Measurements from ENCODE around the gene SIGLEC6.
"Not testable (repeated sequence)": the region's sequence is repeated elsewhere in the genome, so short reads cannot be mapped to it uniquely, and the experiment has no call there.

The SIGLEC6 gene

DNA sequence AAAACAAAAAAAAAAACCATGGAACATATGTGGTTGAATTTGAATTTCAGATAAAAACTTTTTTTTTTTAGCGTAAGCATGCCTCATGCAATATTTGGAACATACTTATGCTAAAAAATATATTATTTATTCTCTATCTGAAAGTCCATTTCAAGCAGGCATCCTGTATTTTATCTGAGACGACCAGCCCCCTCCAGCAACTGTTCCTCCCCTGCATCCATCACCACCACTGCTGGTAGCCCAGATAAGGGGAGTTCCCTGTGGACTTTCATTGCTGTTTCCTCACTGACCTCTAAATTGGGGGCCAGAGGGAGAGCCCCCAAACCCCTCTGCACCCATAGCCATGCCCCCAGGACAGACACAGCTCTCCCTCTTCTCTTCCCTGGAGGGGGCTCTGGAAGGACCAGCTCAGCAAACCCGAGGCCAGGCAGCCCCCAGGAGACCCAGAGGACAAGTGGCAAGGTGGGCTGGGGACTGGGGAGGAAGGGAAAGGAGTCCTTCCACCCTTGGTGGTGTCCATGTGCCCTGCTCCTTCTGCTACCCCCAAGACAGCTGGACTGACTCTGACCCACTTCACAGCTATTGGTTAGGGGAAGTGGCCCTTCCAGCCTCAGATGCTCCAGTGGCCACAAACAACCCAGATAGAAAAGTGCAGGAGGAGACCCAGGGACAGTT lies 23.3 kb downstream of the SIGLEC6 start:
- H3K4me1 ChIP-seq (ENCODE audit: control insufficient read depth, insufficient read depth, low read length, unreplicated experiment), result no peaks in the 10 kb centered on the region
- H2AFZ ChIP-seq (ENCODE audit: low read length, unreplicated experiment), result no peak overlapping the region
- H3K36me3 ChIP-seq (ENCODE audit: insufficient read depth, low read length), result no peaks in the 10 kb centered on the region
- no peak overlapping the region for H3K4me3 ChIP-seq (ENCODE audit: low read depth, low read length)
- no peak overlapping the region for H3K27ac ChIP-seq (ENCODE audit: low read depth, low read length)
- H3K79me2 ChIP-seq (ENCODE audit: control insufficient read depth, insufficient read depth, low read length, unreplicated experiment), result no peaks in the 10 kb centered on the region
- peaks cover 41% of the 10 kb centered on the region for H3K27me3 ChIP-seq (ENCODE audit: insufficient read depth, low read length)

DNA sequence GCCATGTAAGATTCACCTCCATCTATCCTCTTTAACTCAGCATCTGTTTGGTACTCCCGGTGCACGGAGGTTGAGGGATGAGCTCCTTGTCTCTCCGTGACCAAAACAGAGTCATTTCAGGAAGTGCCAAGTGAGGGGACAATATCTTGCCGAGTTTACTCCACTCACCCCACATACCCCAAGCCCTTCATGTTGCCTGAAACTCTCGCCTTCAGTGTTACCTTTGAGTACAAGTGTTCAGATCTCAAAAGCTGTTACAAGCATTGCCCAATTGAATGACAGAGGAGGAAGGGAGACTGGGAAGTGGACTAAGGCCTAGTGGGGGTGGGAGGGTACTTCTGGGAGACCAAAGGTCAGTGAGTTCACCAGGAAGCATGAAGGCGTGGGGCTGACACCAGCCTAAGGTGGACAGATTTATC lies 23.8 kb downstream of the SIGLEC6 start:
- Histone ChIP-seq H3K36me3 (ENCODE audit: insufficient read depth, low read length) (no peaks in the 10 kb centered on the region), H3K4me1 (ENCODE audit: control insufficient read depth, insufficient read depth, low read length, unreplicated experiment) (no peaks in the 10 kb centered on the region), H3K79me2 (ENCODE audit: control insufficient read depth, insufficient read depth, low read length, unreplicated experiment) (no peaks in the 10 kb centered on the region), H3K4me3 (ENCODE audit: low read depth, low read length) (no peak overlapping the region), H2AFZ (ENCODE audit: low read length, unreplicated experiment) (no peak overlapping the region), H3K27ac (ENCODE audit: low read depth, low read length) (no peak overlapping the region), H3K27me3 (ENCODE audit: insufficient read depth, low read length) (peaks cover 36% of the 10 kb centered on the region)

DNA sequence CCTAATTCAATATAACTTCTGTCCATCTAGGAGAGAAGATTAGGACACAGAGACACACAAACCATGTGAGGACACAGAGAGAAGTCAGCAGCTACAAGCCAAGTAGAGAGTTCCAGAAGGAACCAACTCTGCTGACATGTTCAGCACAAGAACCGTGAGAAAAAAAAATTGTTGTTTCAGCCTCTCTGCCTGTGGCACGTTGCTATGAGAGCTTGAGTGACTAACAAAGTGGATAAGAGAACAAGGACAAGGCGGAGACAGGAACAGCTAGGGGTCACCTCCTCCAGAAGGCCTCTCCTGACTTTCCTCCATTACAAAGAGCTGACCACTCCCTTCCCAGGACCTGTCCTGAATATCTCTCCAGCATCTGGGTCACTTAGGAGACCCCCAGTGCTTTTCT lies 24.3 kb downstream of the SIGLEC6 start:
- Histone ChIP-seq H3K4me3 (ENCODE audit: low read depth, low read length) (no peak overlapping the region), H3K27ac (ENCODE audit: low read depth, low read length) (no peak overlapping the region), H3K27me3 (ENCODE audit: insufficient read depth, low read length) (peaks cover 31% of the 10 kb centered on the region), H3K4me1 (ENCODE audit: control insufficient read depth, insufficient read depth, low read length, unreplicated experiment) (no peaks in the 10 kb centered on the region), H3K36me3 (ENCODE audit: insufficient read depth, low read length) (no peaks in the 10 kb centered on the region), H3K79me2 (ENCODE audit: control insufficient read depth, insufficient read depth, low read length, unreplicated experiment) (no peaks in the 10 kb centered on the region), H2AFZ (ENCODE audit: low read length, unreplicated experiment) (no peak overlapping the region)

DNA sequence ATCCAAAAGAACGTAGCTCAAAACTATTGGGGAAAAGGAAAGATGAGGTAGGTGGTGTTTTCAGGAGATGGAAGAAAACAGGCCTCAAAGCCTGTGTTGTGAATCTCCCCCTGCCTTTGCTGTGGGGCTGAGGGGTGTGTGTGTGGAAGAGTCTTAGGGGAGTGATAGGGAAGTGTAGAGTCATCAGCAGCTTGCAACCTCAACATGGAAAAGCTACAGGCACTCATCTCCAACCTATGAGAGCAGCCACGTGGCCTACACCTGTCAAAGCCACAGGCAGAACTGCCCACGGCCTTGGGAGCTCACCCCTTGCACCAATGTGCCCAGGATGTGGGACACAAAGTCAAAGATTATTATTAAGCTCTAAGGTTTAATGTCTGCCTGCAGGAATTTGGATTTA lies 25.6 kb downstream of the SIGLEC6 start:
- no peak overlapping the region for H2AFZ ChIP-seq (ENCODE audit: low read length, unreplicated experiment)
- H3K4me1 ChIP-seq (ENCODE audit: control insufficient read depth, insufficient read depth, low read length, unreplicated experiment), result no peaks in the 10 kb centered on the region

DNA sequence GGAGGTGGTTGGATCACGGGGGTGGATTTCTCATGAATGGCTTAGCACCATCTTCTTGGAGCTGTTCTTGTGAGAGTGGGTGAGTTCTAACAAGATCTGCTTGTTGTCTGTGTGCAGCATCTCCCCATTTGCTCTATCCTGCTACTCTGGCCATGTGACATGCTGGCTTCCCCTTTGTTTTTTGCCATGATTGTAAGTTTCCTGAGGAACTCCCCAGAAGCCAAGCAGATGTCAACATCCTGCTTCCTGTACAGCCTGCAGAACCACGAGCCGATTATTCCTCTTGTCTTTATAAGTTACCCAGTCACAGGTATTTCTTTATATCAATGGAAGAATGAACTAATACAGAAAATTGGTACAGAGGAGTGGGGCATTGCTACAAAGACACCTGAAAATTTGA lies 27.6 kb downstream of the SIGLEC6 start:
- no peaks in the 10 kb centered on the region for H3K4me1 ChIP-seq (ENCODE audit: control insufficient read depth, insufficient read depth, low read length, unreplicated experiment)
- no peak overlapping the region for H3K27ac ChIP-seq (ENCODE audit: low read depth, low read length)
- H3K36me3 ChIP-seq (ENCODE audit: insufficient read depth, low read length), result no peaks in the 10 kb centered on the region
- no peak overlapping the region for H2AFZ ChIP-seq (ENCODE audit: low read length, unreplicated experiment)
- H3K79me2 ChIP-seq (ENCODE audit: control insufficient read depth, insufficient read depth, low read length, unreplicated experiment), result no peaks in the 10 kb centered on the region
- H3K27me3 ChIP-seq (ENCODE audit: insufficient read depth, low read length), result peaks cover 14% of the 10 kb centered on the region; the same call in 1 of the 2 replicates
- no peak overlapping the region for H3K4me3 ChIP-seq (ENCODE audit: low read depth, low read length)

More for the DNA sequence above, 25.6 kb downstream of the SIGLEC6 start:
- no peak overlapping the region for H3K27ac ChIP-seq (ENCODE audit: low read depth, low read length)
- H3K4me3 ChIP-seq (ENCODE audit: low read depth, low read length), result no peak overlapping the region
- H3K36me3 ChIP-seq (ENCODE audit: insufficient read depth, low read length), result no peaks in the 10 kb centered on the region
- H3K27me3 ChIP-seq (ENCODE audit: insufficient read depth, low read length), result peaks cover 25% of the 10 kb centered on the region
- no peaks in the 10 kb centered on the region for H3K79me2 ChIP-seq (ENCODE audit: control insufficient read depth, insufficient read depth, low read length, unreplicated experiment)

DNA sequence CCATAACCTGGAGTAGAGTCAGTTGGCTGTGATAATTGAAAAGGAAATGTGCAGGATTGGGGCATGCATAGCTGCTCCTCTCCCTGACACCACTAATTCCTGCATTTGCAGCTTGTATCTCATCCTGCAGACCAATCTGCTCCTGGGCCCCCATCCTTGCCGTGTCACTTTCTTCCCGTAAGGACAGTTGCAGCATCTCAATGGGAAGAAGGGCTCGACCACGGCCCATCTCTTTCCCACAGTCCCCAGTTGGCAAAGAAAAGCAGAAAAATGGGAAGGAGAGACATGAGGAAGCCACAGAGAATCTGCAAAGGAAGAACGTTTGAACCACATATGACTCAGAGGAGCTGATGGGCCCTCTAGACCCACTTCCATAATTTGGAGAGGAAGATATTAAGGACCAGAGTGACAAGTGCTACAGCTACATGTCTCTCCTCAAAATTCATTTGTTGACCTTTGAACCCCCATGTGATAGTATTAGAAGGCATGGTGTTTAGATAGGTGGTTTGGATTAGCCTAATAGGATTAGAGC lies 28.1 kb downstream of the SIGLEC6 start:
- no peak overlapping the region for H2AFZ ChIP-seq (ENCODE audit: low read length, unreplicated experiment)
- H3K27me3 ChIP-seq (ENCODE audit: insufficient read depth, low read length), result peaks cover 14% of the 10 kb centered on the region; the same call in 1 of the 2 replicates
- no peaks in the 10 kb centered on the region for H3K79me2 ChIP-seq (ENCODE audit: control insufficient read depth, insufficient read depth, low read length, unreplicated experiment)
- no peaks in the 10 kb centered on the region for H3K36me3 ChIP-seq (ENCODE audit: insufficient read depth, low read length)
- no peaks in the 10 kb centered on the region for H3K4me1 ChIP-seq (ENCODE audit: control insufficient read depth, insufficient read depth, low read length, unreplicated experiment)
- no peak overlapping the region for H3K4me3 ChIP-seq (ENCODE audit: low read depth, low read length)
- H3K27ac ChIP-seq (ENCODE audit: low read depth, low read length), result no peak overlapping the region

DNA sequence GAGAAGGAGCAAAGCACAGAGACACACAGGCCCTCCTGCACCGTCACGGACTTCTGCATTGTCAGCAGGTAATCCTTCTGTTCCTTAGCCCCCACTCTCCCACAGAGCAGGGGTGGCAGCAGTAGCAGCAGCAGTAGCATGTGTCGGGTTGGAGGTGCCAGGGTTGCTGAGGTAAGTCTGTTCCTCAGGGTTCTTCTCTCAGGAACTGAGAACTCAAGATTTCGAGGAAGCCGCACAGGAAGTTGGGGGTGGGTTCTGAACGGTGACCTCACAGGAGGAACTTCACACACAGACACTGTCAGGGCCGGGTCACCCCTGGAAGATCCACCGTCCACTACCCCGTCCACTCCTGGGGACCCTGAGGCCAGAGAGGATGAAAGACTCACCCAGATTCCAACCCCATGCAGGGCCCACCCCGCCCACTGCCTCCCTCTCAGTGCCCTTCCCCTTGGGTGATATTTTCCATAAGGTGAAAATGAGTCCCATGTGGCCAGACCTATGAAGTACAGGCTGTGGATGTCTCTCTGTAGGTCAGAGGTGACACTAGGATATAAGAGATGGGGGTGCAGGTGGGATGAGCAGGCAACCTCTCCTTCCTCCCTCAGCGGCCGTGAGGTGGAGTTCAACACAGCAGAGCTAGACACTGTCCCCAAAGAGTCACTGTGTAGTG lies 29.7 kb downstream of the SIGLEC6 start, which contains the start of gene SIGLEC12:
Gene SIGLEC12 (minus strand): TSS at position 207 of the 670 bp plus-strand sequence. CDS start 67 bp downstream, at position 140.
- H3K27ac ChIP-seq (ENCODE audit: low read depth, low read length), result no peak within 1 kb of the TSS
- H3K36me3 ChIP-seq (ENCODE audit: insufficient read depth, low read length), result no peaks in the 10 kb centered on the region
- no peaks in the 10 kb centered on the region for H3K4me1 ChIP-seq (ENCODE audit: control insufficient read depth, insufficient read depth, low read length, unreplicated experiment)
- 0 out of 2 replicates have a peak, but pooled peaks cover 6% of the 10 kb centered on the region for H3K27me3 ChIP-seq (ENCODE audit: insufficient read depth, low read length)
- no peak within 1 kb of the TSS for H2AFZ ChIP-seq (ENCODE audit: low read length, unreplicated experiment)
- H3K79me2 ChIP-seq (ENCODE audit: control insufficient read depth, insufficient read depth, low read length, unreplicated experiment), result no peaks in the 10 kb centered on the region
- H3K4me3 ChIP-seq (ENCODE audit: low read depth, low read length), result no peak within 1 kb of the TSS

DNA sequence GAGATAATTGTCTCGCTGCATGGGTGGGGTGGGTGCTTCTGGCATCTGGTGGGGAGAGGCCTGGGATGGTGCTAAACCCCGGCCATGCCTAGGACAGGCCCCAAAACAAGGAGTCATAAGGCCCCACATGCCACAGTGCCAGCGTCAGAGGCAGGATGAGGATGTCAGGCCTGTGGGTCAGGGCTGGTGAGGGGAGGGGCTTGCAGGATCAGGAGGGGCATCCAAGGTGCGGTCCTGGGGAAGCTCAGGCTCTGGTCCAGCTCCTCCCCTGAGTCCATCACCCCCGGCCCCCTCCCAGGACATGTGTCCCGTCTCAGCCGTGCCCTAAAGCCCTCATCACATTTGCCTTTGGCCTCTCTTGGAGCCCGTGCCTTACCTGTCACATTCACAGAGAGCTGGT lies 30.5 kb downstream of the SIGLEC6 start:
- not testable (repeated sequence) for H3K27me3 ChIP-seq (ENCODE audit: insufficient read depth, low read length); H3K4me1 ChIP-seq (ENCODE audit: control insufficient read depth, insufficient read depth, low read length, unreplicated experiment); H3K79me2 ChIP-seq (ENCODE audit: control insufficient read depth, insufficient read depth, low read length, unreplicated experiment)

DNA sequence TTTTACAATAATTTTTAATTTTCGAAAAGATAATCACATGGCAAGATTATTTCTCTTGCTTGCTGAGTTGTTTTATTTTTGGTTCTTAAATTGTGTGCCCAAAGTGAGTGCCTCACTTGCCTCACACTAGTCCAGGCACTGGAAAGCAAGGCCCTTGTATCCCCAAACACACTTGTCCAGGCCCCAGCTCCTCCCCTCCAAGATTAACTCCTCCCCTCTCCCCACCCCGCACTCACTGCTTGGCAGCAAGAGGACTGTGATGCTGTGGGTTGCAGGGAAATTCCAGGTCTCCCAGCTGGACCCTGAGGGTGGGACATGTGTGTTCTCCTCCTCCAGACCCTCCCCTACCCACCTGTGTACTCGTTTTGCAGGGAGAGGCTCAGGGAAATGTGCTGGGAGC lies 33.8 kb downstream of the SIGLEC6 start:
- Histone ChIP-seq H3K27me3 (ENCODE audit: insufficient read depth, low read length) (peaks cover 10% of the 10 kb centered on the region; the same call in 1 of the 2 replicates), H3K79me2 (ENCODE audit: control insufficient read depth, insufficient read depth, low read length, unreplicated experiment) (no peaks in the 10 kb centered on the region), H3K4me1 (ENCODE audit: control insufficient read depth, insufficient read depth, low read length, unreplicated experiment) (no peaks in the 10 kb centered on the region), H2AFZ (ENCODE audit: low read length, unreplicated experiment) (no peak overlapping the region), H3K36me3 (ENCODE audit: insufficient read depth, low read length) (no peaks in the 10 kb centered on the region), H3K4me3 (ENCODE audit: low read depth, low read length) (no peak overlapping the region), H3K27ac (ENCODE audit: low read depth, low read length) (no peak overlapping the region)

More for the DNA sequence above, 30.5 kb downstream of the SIGLEC6 start:
- H2AFZ ChIP-seq (ENCODE audit: low read length, unreplicated experiment); H3K27ac ChIP-seq (ENCODE audit: low read depth, low read length); H3K4me3 ChIP-seq (ENCODE audit: low read depth, low read length); H3K36me3 ChIP-seq (ENCODE audit: insufficient read depth, low read length): not testable (repeated sequence)

DNA sequence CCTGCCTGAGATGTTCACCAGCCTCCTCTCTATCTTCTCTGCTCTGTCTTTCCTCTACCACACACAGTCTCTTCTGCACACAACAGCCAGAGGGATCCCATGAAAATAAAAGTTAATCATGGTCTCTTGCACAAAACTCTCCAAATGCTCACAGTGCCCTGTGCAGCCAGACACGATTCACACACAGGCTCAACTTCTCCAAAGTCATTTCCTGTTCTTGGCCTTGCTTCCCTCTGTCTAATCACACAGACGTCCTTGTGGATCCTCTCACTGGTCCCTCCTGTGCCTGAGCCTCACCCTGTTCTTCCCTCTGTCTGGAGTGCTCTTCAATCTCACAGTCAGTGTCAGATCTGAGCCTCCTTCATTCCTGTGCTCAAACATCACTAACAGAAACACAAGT lies 37.7 kb downstream of the SIGLEC6 start:
- Histone ChIP-seq H3K4me3 (ENCODE audit: low read depth, low read length) (no peak overlapping the region), H3K4me1 (ENCODE audit: control insufficient read depth, insufficient read depth, low read length, unreplicated experiment) (no peaks in the 10 kb centered on the region), H3K27ac (ENCODE audit: low read depth, low read length) (no peak overlapping the region), H3K79me2 (ENCODE audit: control insufficient read depth, insufficient read depth, low read length, unreplicated experiment) (no peaks in the 10 kb centered on the region), H3K27me3 (ENCODE audit: insufficient read depth, low read length) (peaks cover 17% of the 10 kb centered on the region; the same call in 1 of the 2 replicates), H3K36me3 (ENCODE audit: insufficient read depth, low read length) (no peaks in the 10 kb centered on the region), H2AFZ (ENCODE audit: low read length, unreplicated experiment) (no peak overlapping the region)

DNA sequence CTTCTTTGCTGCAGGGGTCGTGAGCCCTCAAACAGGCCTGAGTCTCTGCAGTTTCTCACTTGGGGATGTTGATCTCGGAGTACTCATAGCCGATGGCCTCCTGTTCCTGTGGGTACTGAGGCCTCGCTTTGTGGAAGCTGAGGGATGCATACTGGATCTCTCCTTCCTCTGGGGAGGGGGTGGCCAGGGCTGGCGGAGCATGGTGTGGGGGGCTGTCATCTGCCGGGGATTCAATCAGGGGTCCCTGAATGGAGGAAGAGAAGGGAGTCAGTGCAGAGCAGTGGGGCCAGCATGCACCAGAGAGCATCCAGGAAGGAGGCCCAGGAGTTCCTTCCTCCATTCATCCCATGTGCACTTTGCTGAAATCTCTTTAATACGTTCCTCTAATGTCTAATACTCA lies 39.9 kb downstream of the SIGLEC6 start:
- Histone ChIP-seq H3K4me1 (ENCODE audit: control insufficient read depth, insufficient read depth, low read length, unreplicated experiment) (no peaks in the 10 kb centered on the region), H3K27me3 (ENCODE audit: insufficient read depth, low read length) (peaks cover 17% of the 10 kb centered on the region; the same call in 1 of the 2 replicates)

More for the DNA sequence above, 39.9 kb downstream of the SIGLEC6 start:
- no peak overlapping the region for H3K27ac ChIP-seq (ENCODE audit: low read depth, low read length)
- H3K36me3 ChIP-seq (ENCODE audit: insufficient read depth, low read length), result no peaks in the 10 kb centered on the region
- H3K79me2 ChIP-seq (ENCODE audit: control insufficient read depth, insufficient read depth, low read length, unreplicated experiment), result no peaks in the 10 kb centered on the region
- no peak overlapping the region for H2AFZ ChIP-seq (ENCODE audit: low read length, unreplicated experiment)
- H3K4me3 ChIP-seq (ENCODE audit: low read depth, low read length), result no peak overlapping the region

Measured in ACC112 (cell line).